NCI-H128 (cell line): ENCODE results near the gene P2RX6.
"Not testable (repeated sequence)": the region's sequence is repeated elsewhere in the genome, so short reads cannot be mapped to it uniquely, and the experiment has no call there.

ENCODE experiments used
- DNase-seq: peaks from one replicate; lab custom pipeline; 2025; ENCODE audit not compliant: unreplicated experiment; lab: John Stamatoyannopoulos, UW

Gene P2RX6

GRCh38 chr22:21030621-21031544 is 15.9 kb downstream of the P2RX6 start:
- DNase-seq: no peak

- DNase-seq: no peak
Measured at GRCh38 chr22:21031545-21032036, 16.6 kb downstream of the P2RX6 start.

GRCh38 chr22:21032037-21032867 is 17.3 kb downstream of the P2RX6 start, which contains the start of gene SLC7A4:
Gene SLC7A4 (minus strand): TSS chr22:21032561. CDS start chr22:21031812, 749 bp downstream.
- DNase-seq: no peak

- no peak for DNase-seq
Measured at GRCh38 chr22:21032868-21033688, 18.1 kb downstream of the P2RX6 start.

- no peak for DNase-seq
Measured at GRCh38 chr22:21033895-21034294, 18.9 kb downstream of the P2RX6 start.

- DNase-seq: no peak
Measured at GRCh38 chr22:21034989-21035388, 20.0 kb downstream of the P2RX6 start.

- DNase-seq: no peak
Measured at GRCh38 chr22:21038405-21038804, 23.4 kb downstream of the P2RX6 start.

GRCh38 chr22:21039158-21039557 is 24.2 kb downstream of the P2RX6 start:
- not testable (repeated sequence) for DNase-seq

GRCh38 chr22:21041937-21042336 is 27.0 kb downstream of the P2RX6 start:
- no peak for DNase-seq

GRCh38 chr22:21042978-21043859 is 28.3 kb downstream of the P2RX6 start:
- no peak for DNase-seq

- DNase-seq: no peak
Measured at GRCh38 chr22:21043860-21044535, 29.0 kb downstream of the P2RX6 start.

GRCh38 chr22:21044931-21045584 is 30.1 kb downstream of the P2RX6 start:
- no peak for DNase-seq

- DNase-seq: peak; percentile 42
Measured at GRCh38 chr22:21045585-21046294, 30.8 kb downstream of the P2RX6 start, which contains the start of gene LRRC74B. Gene LRRC74B (plus strand): TSS chr22:21045946. CDS start chr22:21045987, 41 bp downstream.

GRCh38 chr22:21047035-21047661 is 32.2 kb downstream of the P2RX6 start:
- DNase-seq: no peak

- no peak for DNase-seq
Measured at GRCh38 chr22:21047730-21048129, 32.8 kb downstream of the P2RX6 start.

- not testable (repeated sequence) for DNase-seq
Measured at GRCh38 chr22:21048448-21048847, 33.5 kb downstream of the P2RX6 start.

- not testable (repeated sequence) for DNase-seq
Measured at GRCh38 chr22:21048965-21049364, 34.0 kb downstream of the P2RX6 start.
